Heart left ventricle (tissue), 16 donors: ENCODE results near the gene RLN3. TPM values are rescaled to one million over a fixed set of nuclear protein-coding genes. Genes with fewer than 3 reads are reported as not detected.

Source experiments
- ATAC-seq, 4 donors: fragments of 200-7000 bp; cut with Tn5 transposase; one replicate each; pipeline ENCODE4 v1.9.1; 2020 to 2022; ENCODE audit warnings: moderate library complexity in 4 of 4, mild to moderate bottlenecking in 3 of 4, moderate number of reproducible peaks in 1 of 4
- DNase-seq, 5 donors: peaks; one replicate each; pipeline ENCODE4 v3.0.0-alpha.2; 2020
- H3K27ac ChIP-seq, 12 donors: fragments of 200-600 bp; sonication (generic) in 4 of 12; one replicate each; pipeline versions ENCODE4 v1.5.0 to v1.8.0; 2016 to 2022; ENCODE audit warnings: mild to moderate bottlenecking in 2 of 12
- H3K27me3 ChIP-seq, 9 donors: fragments of 200-600 bp; sonication (generic) in 2 of 9; one replicate each; pipeline versions ENCODE4 v1.5.1 to v1.8.0; 2016 to 2022; ENCODE audit warnings: mild to moderate bottlenecking in 3 of 9
- H3K36me3 ChIP-seq, 9 donors: fragments of 200-600 bp; sonication (generic) in 2 of 9; one replicate each; pipeline versions ENCODE4 v1.5.0 to v1.8.0; 2018 to 2022; ENCODE audit warnings: mild to moderate bottlenecking in 2 of 9
- H3K4me1 ChIP-seq, 12 donors: fragments of 200-600 bp; sonication (generic) in 4 of 12; one replicate each; pipeline versions ENCODE4 v1.5.0 to v1.8.0; 2016 to 2022; ENCODE audit warnings: mild to moderate bottlenecking in 3 of 12
- H3K4me3 ChIP-seq, 12 donors: fragments of 200-600 bp; sonication (generic) in 4 of 12; one replicate each; pipeline versions ENCODE4 v1.5.0 to v1.8.0; 2017 to 2022; ENCODE audit warnings: mild to moderate bottlenecking in 9 of 12, moderate library complexity in 4 of 12
- H3K9me3 ChIP-seq, 12 donors: fragments of 200-600 bp; sonication (generic) in 4 of 12; one replicate each; pipeline versions ENCODE4 v1.5.0 to v1.8.0; 2016 to 2022; ENCODE audit warnings: mild to moderate bottlenecking in 1 of 12
- POLR2A ChIP-seq, 2 donors: fragments of 450-650 bp; IDR thresholded peaks; one replicate each; pipeline ENCODE4 v1.6.1; 2017; ENCODE audit warnings: antibody characterized with exemption in 2 of 2, mild to moderate bottlenecking in 2 of 2, moderate library complexity in 2 of 2
- WGBS, 4 donors: extraction: QIAGEN DNeasy Blood & Tissue Kit in 2 of 4; methylation state at CpG; one replicate each; pipeline versions ENCODE4 v1.1.5 to v1.1.7; 2013 to 2018; 5-methylcytosine and 5-hydroxymethylcytosine counted together
- intact Hi-C, 10 donors: fragments of 100-400 bp; cut with DNase I; formaldehyde crosslinking; loops; one replicate each; pipeline versions ENCODE4 v1.11.1 to v1.14.2; 2022
- polyA plus RNA-seq, 2 donors: library from polyadenylated mRNA; stranded (reverse); fragments of 200-250 nt; gene quantifications; one replicate each; pipeline ENCODE4 v1.2.3, GENCODE V29; 2013
- total RNA-seq, 9 donors: library from RNA; depleted of rRNA in 2 of 9; stranded (reverse); fragments of >200 nt in 2 of 9; fragmentation: NEBNext Ultra II Directional in 3 of 9; extraction: Animal tissue kit (Norgen Biotek cat#: 25700) in 3 of 9; gene quantifications; one replicate each; pipeline versions ENCODE4 v1.1.0 to v1.2.4, GENCODE V29; 2016 to 2023
- TF ChIP-seq, protein P1 (sequence below), 12 donors: fragments of 200-600 bp; sonication (generic) in 4 of 12; IDR thresholded peaks; one replicate each; pipeline versions ENCODE4 v1.5.0 to v1.8.0; 2018 to 2022; ENCODE audit warnings: antibody characterized with exemption in 12 of 12, mild to moderate bottlenecking in 5 of 12
- donor health status: ischemic (EF 13 %, LVEDD 7.1; RV severe dilation, severe dysfunction).
- donor health status: healthy with polysubstance abuse.
- donor health status: DM: no; HTN: yes; CAD: no.
- donor health status: DM: no; HTN: no; CAD: no.
- donor health status: ischemic (EF 25% LVEDD 6.9; RV normal size, moderate dysfunction).
- donor health status: ischemic (EF 25% LVEDD 5.7; RV mildly dilated, moderate dysfunction).
- donor health status: healthy.
- donor health status: DM: yes; HTN: yes; CAD: no.
- donor health status: ischemic (EF 35%, LVEDD 5.7; RV mildly dilated, moderate dysfunction).
- donor health status: nonischemic (EF 11% LVEDD 7.7; RV severe dilation, severe dysfunction).
- donor health status: DM: yes; HTN: yes; CAD: no.
- donor health status: PGD.
- donor health status: ischemic (EF 29% LVEDD 5.4; RV normal size, mild dysfunction).
- donor health status: nonischemic (EF 23%, LVEDD 6.1; RV moderate dilation, normal function).

RLN3 gene
- total and polyA plus RNA-seq, 11 donors = not detected

- TF ChIP-seq, protein P1, sequence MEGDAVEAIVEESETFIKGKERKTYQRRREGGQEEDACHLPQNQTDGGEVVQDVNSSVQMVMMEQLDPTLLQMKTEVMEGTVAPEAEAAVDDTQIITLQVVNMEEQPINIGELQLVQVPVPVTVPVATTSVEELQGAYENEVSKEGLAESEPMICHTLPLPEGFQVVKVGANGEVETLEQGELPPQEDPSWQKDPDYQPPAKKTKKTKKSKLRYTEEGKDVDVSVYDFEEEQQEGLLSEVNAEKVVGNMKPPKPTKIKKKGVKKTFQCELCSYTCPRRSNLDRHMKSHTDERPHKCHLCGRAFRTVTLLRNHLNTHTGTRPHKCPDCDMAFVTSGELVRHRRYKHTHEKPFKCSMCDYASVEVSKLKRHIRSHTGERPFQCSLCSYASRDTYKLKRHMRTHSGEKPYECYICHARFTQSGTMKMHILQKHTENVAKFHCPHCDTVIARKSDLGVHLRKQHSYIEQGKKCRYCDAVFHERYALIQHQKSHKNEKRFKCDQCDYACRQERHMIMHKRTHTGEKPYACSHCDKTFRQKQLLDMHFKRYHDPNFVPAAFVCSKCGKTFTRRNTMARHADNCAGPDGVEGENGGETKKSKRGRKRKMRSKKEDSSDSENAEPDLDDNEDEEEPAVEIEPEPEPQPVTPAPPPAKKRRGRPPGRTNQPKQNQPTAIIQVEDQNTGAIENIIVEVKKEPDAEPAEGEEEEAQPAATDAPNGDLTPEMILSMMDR (IDR thresholded peaks at IDR 0.05) = no peak
- no peak for TF ChIP-seq POLR2A (IDR thresholded peaks at IDR 0.05)
- ATAC-seq (no peak), DNase-seq (no peak)
- peaks cover 0 to 28% (median 0%) of the 10 kb centered on the region in 9 donors for H3K36me3 ChIP-seq
- intact Hi-C loops = loop anchor here in 2 of 10 donors (5.0 to 10.0 kb wide), 2 partner anchors 168 to 170 kb away; no protein-coding TSS in a partner anchor
- no peak overlapping the region for H3K4me3 ChIP-seq
- no peak overlapping the region for H3K27ac ChIP-seq
- H3K4me1 ChIP-seq = peaks cover 0 to 6% (median 0%) of the 10 kb centered on the region in 12 donors
- H3K9me3 ChIP-seq = peaks cover 0 to 9% (median 0%) of the 10 kb centered on the region in 12 donors
- WGBS, 4 donors = 88 to 93% (median 90%) methylated on average over 6 of the region's 6 CpGs
- no peaks in the 10 kb centered on the region for H3K27me3 ChIP-seq
Observed at GRCh38 chr19:14052470-14052869, 24.5 kb downstream of the RLN3 start.

- peaks cover 0 to 28% (median 0%) of the 10 kb centered on the region in 9 donors for H3K36me3 ChIP-seq
- WGBS, 4 donors = 92 to 95% (median 93%) methylated on average over 3 of the region's 3 CpGs
- no peak overlapping the region for H3K27ac ChIP-seq
- no peak overlapping the region for H3K4me3 ChIP-seq
- no peak for ATAC-seq
- H3K9me3 ChIP-seq = peaks cover 0 to 9% (median 0%) of the 10 kb centered on the region in 12 donors
- intact Hi-C loops = loop anchor here in 2 of 10 donors (5.0 to 10.0 kb wide), 2 partner anchors 168 to 171 kb away; no protein-coding TSS in a partner anchor
- no peak for TF ChIP-seq POLR2A (IDR thresholded peaks at IDR 0.05)
- TF ChIP-seq, protein P1 (IDR thresholded peaks at IDR 0.05) = no peak
- no peak for DNase-seq
- H3K27me3 ChIP-seq = peaks cover 0 to 4% (median 0%) of the 10 kb centered on the region in 9 donors
- H3K4me1 ChIP-seq = peaks cover 0 to 11% (median 2%) of the 10 kb centered on the region in 12 donors
Observed at GRCh38 chr19:14053032-14053431, 25.1 kb downstream of the RLN3 start.

DNA sequence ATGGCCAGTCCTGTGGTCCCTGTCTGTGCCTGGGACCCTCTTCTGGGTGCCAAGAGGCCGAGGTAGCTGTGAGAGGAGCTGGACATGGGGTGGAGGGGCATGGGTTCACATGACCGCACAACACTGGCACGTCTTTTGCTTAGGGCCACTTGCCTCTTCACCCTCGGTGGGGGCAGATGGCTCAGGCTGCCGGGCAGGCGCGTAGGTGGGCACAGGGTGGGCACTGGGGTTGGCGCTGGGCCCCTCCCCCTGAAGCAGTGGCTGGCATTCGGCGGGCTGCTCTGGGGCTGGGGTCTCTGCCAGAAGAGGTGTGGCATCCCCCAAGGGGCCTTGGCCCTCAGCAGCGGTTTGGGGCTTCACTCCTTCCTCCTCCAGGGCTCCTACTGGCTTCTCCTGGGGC lies 25.6 kb downstream of the RLN3 start:
- H3K36me3 ChIP-seq = peaks cover 0 to 28% (median 0%) of the 10 kb centered on the region in 9 donors
- no peak overlapping the region for H3K27ac ChIP-seq
- peaks cover 0 to 12% (median 2%) of the 10 kb centered on the region in 12 donors for H3K4me1 ChIP-seq
- H3K4me3 ChIP-seq = no peak overlapping the region
- peaks cover 0 to 9% (median 0%) of the 10 kb centered on the region in 12 donors for H3K9me3 ChIP-seq
- H3K27me3 ChIP-seq = peaks cover 0 to 9% (median 3%) of the 10 kb centered on the region in 9 donors
- TF ChIP-seq POLR2A (IDR thresholded peaks at IDR 0.05) = no peak
- TF ChIP-seq, protein P1 (IDR thresholded peaks at IDR 0.05) = no peak
- no peak for DNase-seq
- no peak for ATAC-seq
- intact Hi-C loops = loop anchor here in 2 of 10 donors (5.0 to 10.0 kb wide), 2 partner anchors 169 to 171 kb away; no protein-coding TSS in a partner anchor
- WGBS, 4 donors = 84 to 90% (median 89%) methylated on average over 10 to 11 of the region's 11 CpGs

- ATAC-seq (no peak), DNase-seq (no peak)
- Histone ChIP-seq H3K27ac (no peak overlapping the region), H3K27me3 (peaks cover 0 to 15% (median 9%) of the 10 kb centered on the region in 9 donors), H3K4me1 (peaks cover 0 to 16% (median 2%) of the 10 kb centered on the region in 12 donors), H3K36me3 (peaks cover 0 to 27% (median 0%) of the 10 kb centered on the region in 9 donors), H3K9me3 (peaks cover 0 to 9% (median 0%) of the 10 kb centered on the region in 12 donors), H3K4me3 (no peak overlapping the region)
- intact Hi-C loops = loop anchor here in 2 of 10 donors (5.0 to 10.0 kb wide), 2 partner anchors 169 to 172 kb away; no protein-coding TSS in a partner anchor
- WGBS, 4 donors = 73 to 83% (median 81%) methylated on average over 6 of the region's 6 CpGs
- TF ChIP-seq, protein P1 (IDR thresholded peaks at IDR 0.05) = no peak
- TF ChIP-seq POLR2A (IDR thresholded peaks at IDR 0.05) = no peak
Observed at GRCh38 chr19:14054099-14054498, 26.2 kb downstream of the RLN3 start.
